ENCODE measurements around the gene PTPMT1.

GRCh38 chr11:47603295-47603694 lies 37.9 kb downstream of the PTPMT1 start:
- TF ChIP-seq EZH2phosphoT487 (IDR thresholded peaks at IDR 0.05) (no peak), CTCF (IDR thresholded peaks at IDR 0.05) (no peak)

Data from neural progenitor cell (in vitro differentiated cells).